Neural cell (in vitro differentiated cells): Measurements from ENCODE around the gene SCYGR6. TPM values are rescaled to one million over a fixed set of nuclear protein-coding genes. Genes with fewer than 3 reads are reported as not detected.

Experiments
- H2AFZ ChIP-seq: fragments of 200-600, 300-800 bp; sonication (generic), shearing (Covaris generic); 2 replicates; pipeline ENCODE4 v1.6.0; 2014; ENCODE audit warnings: low read depth, mild to moderate bottlenecking, antibody characterized with exemption, low read length, moderate library complexity
- H3F3A ChIP-seq: fragments of 200-600 bp; shearing (Covaris generic); 2 replicates; pipeline ENCODE4 v1.6.1; 2016; ENCODE audit warnings: mild to moderate bottlenecking, moderate library complexity, mixed read lengths, antibody characterized with exemption, low read length; ENCODE audit not compliant: insufficient read depth, poor library complexity, severe bottlenecking
- H3K27ac ChIP-seq: fragments of 200-600, 300-800 bp; sonication (generic), shearing (Covaris generic); 2 replicates; pipeline ENCODE4 v1.5.1; 2014; ENCODE audit warnings: mild to moderate bottlenecking, low read length, moderate library complexity
- H3K27me3 ChIP-seq: fragments of 300-800, 200-600 bp; sonication (generic), shearing (Covaris generic); 2 replicates; pipeline ENCODE4 v1.6.0; 2014; ENCODE audit warnings: mild to moderate bottlenecking, low read depth, low read length, moderate library complexity; ENCODE audit not compliant: insufficient read depth
- H3K36me3 ChIP-seq: fragments of 300-800, 200-600 bp; sonication (generic), shearing (Covaris generic); 2 replicates; pipeline ENCODE4 v1.5.1; 2014; ENCODE audit warnings: mild to moderate bottlenecking, antibody characterized with exemption, low read length, moderate library complexity; ENCODE audit not compliant: insufficient read depth
- H3K4me2 ChIP-seq: fragments of 300-800, 200-600 bp; sonication (generic), shearing (Covaris generic); 2 replicates; pipeline ENCODE4 v1.6.0; 2014; ENCODE audit warnings: mild to moderate bottlenecking, low read length
- H3K4me3 ChIP-seq: fragments of 300-800, 200-600 bp; sonication (generic), shearing (Covaris generic); 2 replicates; pipeline ENCODE4 v1.5.1; 2014; ENCODE audit warnings: mild to moderate bottlenecking, low read length, moderate library complexity
- H3K79me2 ChIP-seq: fragments of 200-600 bp; shearing (Covaris generic); replicated peaks from 2 replicates; pipeline ENCODE4 v1.6.0; 2014; ENCODE audit warnings: mild to moderate bottlenecking, low read length, moderate library complexity; ENCODE audit not compliant: insufficient read depth
- H3K9ac ChIP-seq: fragments of 300-800, 200-600 bp; sonication (generic), shearing (Covaris generic); 2 replicates; pipeline ENCODE4 v1.6.1; 2016; ENCODE audit warnings: mild to moderate bottlenecking, low read length, mixed read lengths
- H3K9me2 ChIP-seq: fragments of 200-600 bp; shearing (Covaris generic); 2 replicates; pipeline ENCODE4 v1.6.1; 2016; ENCODE audit warnings: mild to moderate bottlenecking, low read length, mixed read lengths; ENCODE audit not compliant: insufficient read depth
- H3K9me3 ChIP-seq: fragments of 200-600, 300-800 bp; sonication (generic), shearing (Covaris generic); 2 replicates; pipeline ENCODE4 v1.6.1; 2016; ENCODE audit warnings: mild to moderate bottlenecking, mixed run types, low read length, moderate library complexity, mixed read lengths
- H4K20me1 ChIP-seq: fragments of 200-600 bp; shearing (Covaris generic); 2 replicates; pipeline ENCODE4 v1.6.1; 2016; ENCODE audit warnings: mild to moderate bottlenecking, mixed run types; ENCODE audit not compliant: insufficient read depth
- MXI1 ChIP-seq: fragments of 450-650 bp; conservative IDR thresholded peaks from 2 replicates; pipeline ENCODE4 v1.6.1; 2014; ENCODE audit warnings: antibody characterized with exemption, mild to moderate bottlenecking; ENCODE audit not compliant: poor library complexity, severe bottlenecking
- POLR2AphosphoS5 ChIP-seq: IDR thresholded peaks from 2 replicates; pipeline ENCODE4 v1.6.1; 2012
- RAD21 ChIP-seq: fragments of 450-650 bp; conservative IDR thresholded peaks from 2 replicates; pipeline ENCODE4 v1.6.1; 2014; ENCODE audit warnings: antibody characterized with exemption, mild to moderate bottlenecking, moderate library complexity
- SMC3 ChIP-seq: fragments of 450-650 bp; conservative IDR thresholded peaks from 2 replicates; pipeline ENCODE4 v1.6.1; 2014; ENCODE audit warnings: antibody characterized with exemption, mild to moderate bottlenecking, moderate library complexity; ENCODE audit not compliant: poor library complexity
- TAF1 ChIP-seq: IDR thresholded peaks from 2 replicates; pipeline ENCODE4 v1.6.1; 2012; ENCODE audit warnings: low read depth
- polyA plus RNA-seq: library from polyadenylated mRNA; depleted of rRNA; stranded (reverse); fragments of >200 nt; gene quantifications from 2 replicates; pipeline ENCODE4 v1.2.3, GENCODE V29; 2014
- TF ChIP-seq, protein P1 (sequence below): fragments of 450-650 bp; IDR thresholded peaks from 2 replicates; pipeline ENCODE4 v1.5.1; 2014; ENCODE audit warnings: antibody characterized with exemption, mild to moderate bottlenecking, moderate library complexity; ENCODE audit not compliant: poor library complexity, severe bottlenecking
- TF ChIP-seq, protein P2 (sequence below): IDR thresholded peaks from 2 replicates; pipeline ENCODE4 v1.6.1; 2012; ENCODE audit warnings: borderline replicate concordance

The SCYGR6 gene
- polyA plus RNA-seq, 1 donor from 2014 or later: not detected

DNA sequence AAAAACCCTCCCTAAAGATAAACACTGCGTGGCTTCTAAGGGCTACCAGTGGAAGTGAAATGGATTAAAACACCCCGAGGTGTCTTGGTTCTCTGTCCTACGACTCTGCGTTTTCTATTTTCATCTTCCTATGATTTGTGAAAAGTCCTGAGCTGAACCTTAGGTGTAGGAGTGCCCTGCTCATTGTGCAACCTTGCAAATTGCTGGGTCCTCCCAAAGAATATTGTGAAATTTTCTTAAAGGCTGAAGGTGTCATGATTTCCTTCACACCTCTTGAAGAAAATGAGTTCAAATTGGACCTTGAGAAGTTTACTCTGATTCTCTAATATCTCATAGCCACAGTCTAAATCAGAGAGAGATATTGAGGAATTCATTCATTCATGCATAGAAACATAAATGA, 4.9 kb downstream of the SCYGR6 start:
- Histone ChIP-seq H3K9me2 (no peaks in the 10 kb centered on the region), H3K9ac (no peak overlapping the region), H3K9me3 (no peaks in the 10 kb centered on the region), H3K4me3 (no peak overlapping the region), H3K79me2 (no peaks in the 10 kb centered on the region), H3K36me3 (no peaks in the 10 kb centered on the region), H4K20me1 (no peaks in the 10 kb centered on the region), H2AFZ (no peak overlapping the region), H3K27me3 (peaks cover 6% of the 10 kb centered on the region), H3F3A (no peaks in the 10 kb centered on the region), H3K27ac (no peak overlapping the region), H3K4me2 (no peak overlapping the region)
- TF ChIP-seq POLR2AphosphoS5 (no peak), TAF1 (no peak), MXI1 (no peak)
- TF ChIP-seq, protein P1, sequence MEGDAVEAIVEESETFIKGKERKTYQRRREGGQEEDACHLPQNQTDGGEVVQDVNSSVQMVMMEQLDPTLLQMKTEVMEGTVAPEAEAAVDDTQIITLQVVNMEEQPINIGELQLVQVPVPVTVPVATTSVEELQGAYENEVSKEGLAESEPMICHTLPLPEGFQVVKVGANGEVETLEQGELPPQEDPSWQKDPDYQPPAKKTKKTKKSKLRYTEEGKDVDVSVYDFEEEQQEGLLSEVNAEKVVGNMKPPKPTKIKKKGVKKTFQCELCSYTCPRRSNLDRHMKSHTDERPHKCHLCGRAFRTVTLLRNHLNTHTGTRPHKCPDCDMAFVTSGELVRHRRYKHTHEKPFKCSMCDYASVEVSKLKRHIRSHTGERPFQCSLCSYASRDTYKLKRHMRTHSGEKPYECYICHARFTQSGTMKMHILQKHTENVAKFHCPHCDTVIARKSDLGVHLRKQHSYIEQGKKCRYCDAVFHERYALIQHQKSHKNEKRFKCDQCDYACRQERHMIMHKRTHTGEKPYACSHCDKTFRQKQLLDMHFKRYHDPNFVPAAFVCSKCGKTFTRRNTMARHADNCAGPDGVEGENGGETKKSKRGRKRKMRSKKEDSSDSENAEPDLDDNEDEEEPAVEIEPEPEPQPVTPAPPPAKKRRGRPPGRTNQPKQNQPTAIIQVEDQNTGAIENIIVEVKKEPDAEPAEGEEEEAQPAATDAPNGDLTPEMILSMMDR: no peak
- TF ChIP-seq, protein P2, sequence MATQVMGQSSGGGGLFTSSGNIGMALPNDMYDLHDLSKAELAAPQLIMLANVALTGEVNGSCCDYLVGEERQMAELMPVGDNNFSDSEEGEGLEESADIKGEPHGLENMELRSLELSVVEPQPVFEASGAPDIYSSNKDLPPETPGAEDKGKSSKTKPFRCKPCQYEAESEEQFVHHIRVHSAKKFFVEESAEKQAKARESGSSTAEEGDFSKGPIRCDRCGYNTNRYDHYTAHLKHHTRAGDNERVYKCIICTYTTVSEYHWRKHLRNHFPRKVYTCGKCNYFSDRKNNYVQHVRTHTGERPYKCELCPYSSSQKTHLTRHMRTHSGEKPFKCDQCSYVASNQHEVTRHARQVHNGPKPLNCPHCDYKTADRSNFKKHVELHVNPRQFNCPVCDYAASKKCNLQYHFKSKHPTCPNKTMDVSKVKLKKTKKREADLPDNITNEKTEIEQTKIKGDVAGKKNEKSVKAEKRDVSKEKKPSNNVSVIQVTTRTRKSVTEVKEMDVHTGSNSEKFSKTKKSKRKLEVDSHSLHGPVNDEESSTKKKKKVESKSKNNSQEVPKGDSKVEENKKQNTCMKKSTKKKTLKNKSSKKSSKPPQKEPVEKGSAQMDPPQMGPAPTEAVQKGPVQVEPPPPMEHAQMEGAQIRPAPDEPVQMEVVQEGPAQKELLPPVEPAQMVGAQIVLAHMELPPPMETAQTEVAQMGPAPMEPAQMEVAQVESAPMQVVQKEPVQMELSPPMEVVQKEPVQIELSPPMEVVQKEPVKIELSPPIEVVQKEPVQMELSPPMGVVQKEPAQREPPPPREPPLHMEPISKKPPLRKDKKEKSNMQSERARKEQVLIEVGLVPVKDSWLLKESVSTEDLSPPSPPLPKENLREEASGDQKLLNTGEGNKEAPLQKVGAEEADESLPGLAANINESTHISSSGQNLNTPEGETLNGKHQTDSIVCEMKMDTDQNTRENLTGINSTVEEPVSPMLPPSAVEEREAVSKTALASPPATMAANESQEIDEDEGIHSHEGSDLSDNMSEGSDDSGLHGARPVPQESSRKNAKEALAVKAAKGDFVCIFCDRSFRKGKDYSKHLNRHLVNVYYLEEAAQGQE: no peak

GRCh38 chr2:227717687-227718567, 6.6 kb downstream of the SCYGR6 start, which contains the start of gene SLC19A3:
Gene SLC19A3 (minus strand): TSS chr2:227718028. CDS start chr2:227702318, 15,710 bp downstream.
- Histone ChIP-seq H3K36me3 (no peaks in the 10 kb centered on the region), H4K20me1 (no peaks in the 10 kb centered on the region), H3K9me3 (no peaks in the 10 kb centered on the region), H3K4me3 (peak within 1 kb of the TSS; percentile 60), H2AFZ (peak within 1 kb of the TSS; percentile 21), H3F3A (no peaks in the 10 kb centered on the region), H3K79me2 (no peaks in the 10 kb centered on the region), H3K4me2 (no peak within 1 kb of the TSS), H3K27me3 (peaks cover 6% of the 10 kb centered on the region), H3K9ac (peak within 1 kb of the TSS; percentile 36), H3K9me2 (no peaks in the 10 kb centered on the region), H3K27ac (no peak within 1 kb of the TSS)
- TF ChIP-seq RAD21: peak; percentile 19
- TF ChIP-seq, protein P2: peak; percentile 67
- no peak for TF ChIP-seq SMC3
- TF ChIP-seq MXI1: no peak
